HFFc6 (cell line): ENCODE measurements around the gene CIB4. TPM values are rescaled to one million over a fixed set of nuclear protein-coding genes. Genes with fewer than 3 reads are reported as not detected.

Experiments
- DNase-seq: peaks from one replicate; pipeline ENCODE4 v3.0.0-alpha.2; 2018
- H3K27ac Mint-ChIP-seq: 2 replicates; pipeline ENCODE4 v1.8.0; 2020; ENCODE audit warnings: mild to moderate bottlenecking, mixed read lengths
- H3K27me3 Mint-ChIP-seq: 2 replicates; pipeline ENCODE4 v1.8.0; 2021; ENCODE audit warnings: mild to moderate bottlenecking, moderate library complexity, mixed read lengths; ENCODE audit not compliant: insufficient read depth
- H3K36me3 Mint-ChIP-seq: 2 replicates; pipeline ENCODE4 v1.8.0; 2021; ENCODE audit warnings: low read depth, mixed read lengths
- H3K4me1 Mint-ChIP-seq: 2 replicates; pipeline ENCODE4 v1.8.0; 2020; ENCODE audit warnings: low read depth, mixed read lengths
- H3K4me3 Mint-ChIP-seq: 2 replicates; pipeline ENCODE4 v1.8.0; 2020; ENCODE audit warnings: mild to moderate bottlenecking, moderate library complexity, mixed read lengths
- H3K9me3 Mint-ChIP-seq: 2 replicates; pipeline ENCODE4 v1.8.0; 2020; ENCODE audit warnings: mild to moderate bottlenecking, mixed read lengths
- total RNA-seq, 6 experiments: library from RNA; stranded (reverse); fragmentation: NEBNext Ultra II Directional; extraction: Animal tissue kit (Norgen Biotek cat#: 25700); gene quantifications; 2 replicates in 1 of 6; 3 replicates in 5 of 6; pipeline ENCODE4 v1.2.3, GENCODE V29; 2021
- TF ChIP-seq, protein P1 (sequence below): fragments of 200-600 bp; sonication (generic); IDR thresholded peaks from 2 replicates; pipeline ENCODE4 v1.5.0; 2021; ENCODE audit warnings: antibody characterized with exemption, mild to moderate bottlenecking

Gene CIB4
- total RNA-seq, 6 experiments from 2014 or later, result not detected

DNA sequence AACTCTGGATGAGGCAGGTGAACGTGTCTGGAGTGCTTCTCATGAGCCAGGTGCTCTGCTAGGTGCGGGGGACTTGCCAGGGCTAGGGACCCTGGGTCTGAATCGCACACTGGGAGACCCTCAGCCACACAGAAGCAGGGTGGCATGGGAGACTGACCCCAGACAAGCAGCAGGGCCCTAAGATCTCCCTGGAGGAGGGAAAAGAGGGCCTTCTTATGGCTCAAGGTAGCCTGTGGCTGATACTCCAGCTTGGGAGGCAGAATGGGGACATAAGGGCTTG, 12.8 kb upstream of the CIB4 start:
- peaks cover 52% of the 10 kb centered on the region for H3K27me3 Mint-ChIP-seq
- H3K27ac Mint-ChIP-seq, result no peak overlapping the region
- H3K4me3 Mint-ChIP-seq, result no peak overlapping the region
- H3K4me1 Mint-ChIP-seq, result peaks cover 8% of the 10 kb centered on the region; the same call in 1 of the 2 replicates
- H3K36me3 Mint-ChIP-seq, result no peaks in the 10 kb centered on the region
- H3K9me3 Mint-ChIP-seq, result no peaks in the 10 kb centered on the region; the same call in 1 of the 2 replicates
- TF ChIP-seq, protein P1, sequence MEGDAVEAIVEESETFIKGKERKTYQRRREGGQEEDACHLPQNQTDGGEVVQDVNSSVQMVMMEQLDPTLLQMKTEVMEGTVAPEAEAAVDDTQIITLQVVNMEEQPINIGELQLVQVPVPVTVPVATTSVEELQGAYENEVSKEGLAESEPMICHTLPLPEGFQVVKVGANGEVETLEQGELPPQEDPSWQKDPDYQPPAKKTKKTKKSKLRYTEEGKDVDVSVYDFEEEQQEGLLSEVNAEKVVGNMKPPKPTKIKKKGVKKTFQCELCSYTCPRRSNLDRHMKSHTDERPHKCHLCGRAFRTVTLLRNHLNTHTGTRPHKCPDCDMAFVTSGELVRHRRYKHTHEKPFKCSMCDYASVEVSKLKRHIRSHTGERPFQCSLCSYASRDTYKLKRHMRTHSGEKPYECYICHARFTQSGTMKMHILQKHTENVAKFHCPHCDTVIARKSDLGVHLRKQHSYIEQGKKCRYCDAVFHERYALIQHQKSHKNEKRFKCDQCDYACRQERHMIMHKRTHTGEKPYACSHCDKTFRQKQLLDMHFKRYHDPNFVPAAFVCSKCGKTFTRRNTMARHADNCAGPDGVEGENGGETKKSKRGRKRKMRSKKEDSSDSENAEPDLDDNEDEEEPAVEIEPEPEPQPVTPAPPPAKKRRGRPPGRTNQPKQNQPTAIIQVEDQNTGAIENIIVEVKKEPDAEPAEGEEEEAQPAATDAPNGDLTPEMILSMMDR, result no peak
- DNase-seq, result no peak

DNA sequence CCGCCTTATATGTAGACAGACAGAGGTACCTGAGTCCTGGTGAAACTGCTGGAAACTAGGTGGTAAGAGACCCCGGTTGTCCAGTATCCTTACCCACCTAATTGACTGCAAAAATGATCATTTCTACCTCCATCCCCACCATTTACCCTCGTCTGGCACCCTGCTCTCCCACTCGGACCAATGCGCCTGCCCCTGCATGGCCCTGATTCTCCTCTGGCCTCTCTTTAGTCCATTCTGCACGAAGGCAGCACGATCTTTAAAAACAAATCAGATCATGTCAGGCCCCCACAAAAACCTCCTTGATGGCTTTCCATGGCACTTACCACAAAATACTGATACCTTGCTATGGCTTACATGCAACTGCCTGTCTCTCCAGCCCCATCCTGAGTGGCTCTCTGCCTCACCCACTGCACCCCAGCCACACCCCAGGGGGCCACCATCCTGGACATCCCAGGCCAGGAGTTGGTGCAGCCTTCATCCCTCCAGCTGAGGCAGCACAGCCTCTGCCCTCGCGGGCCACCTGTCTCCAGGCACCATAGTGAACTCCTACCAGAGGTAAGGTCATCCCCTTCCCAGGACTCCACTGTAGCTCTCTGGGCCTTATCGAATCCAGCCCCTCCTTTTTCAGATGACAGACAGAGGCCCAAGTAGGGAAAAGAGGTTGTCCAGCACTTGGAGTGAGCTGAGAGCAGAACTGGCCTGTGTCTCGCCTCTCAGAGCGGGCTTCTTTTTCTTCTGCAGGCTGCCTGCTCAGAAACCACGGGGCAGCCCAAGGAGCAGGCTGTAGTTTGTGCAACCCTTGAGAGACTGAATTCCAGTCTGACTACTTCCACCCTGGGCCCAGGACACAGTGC, 12.3 kb upstream of the CIB4 start:
- Mint-ChIP-seq H3K27me3 (peaks cover 55% of the 10 kb centered on the region), H3K9me3 (no peaks in the 10 kb centered on the region), H3K36me3 (no peaks in the 10 kb centered on the region), H3K4me3 (no peak overlapping the region), H3K27ac (no peak overlapping the region), H3K4me1 (peaks cover 8% of the 10 kb centered on the region; the same call in 1 of the 2 replicates)
- no peak for DNase-seq
- TF ChIP-seq, protein P1, result no peak

DNA sequence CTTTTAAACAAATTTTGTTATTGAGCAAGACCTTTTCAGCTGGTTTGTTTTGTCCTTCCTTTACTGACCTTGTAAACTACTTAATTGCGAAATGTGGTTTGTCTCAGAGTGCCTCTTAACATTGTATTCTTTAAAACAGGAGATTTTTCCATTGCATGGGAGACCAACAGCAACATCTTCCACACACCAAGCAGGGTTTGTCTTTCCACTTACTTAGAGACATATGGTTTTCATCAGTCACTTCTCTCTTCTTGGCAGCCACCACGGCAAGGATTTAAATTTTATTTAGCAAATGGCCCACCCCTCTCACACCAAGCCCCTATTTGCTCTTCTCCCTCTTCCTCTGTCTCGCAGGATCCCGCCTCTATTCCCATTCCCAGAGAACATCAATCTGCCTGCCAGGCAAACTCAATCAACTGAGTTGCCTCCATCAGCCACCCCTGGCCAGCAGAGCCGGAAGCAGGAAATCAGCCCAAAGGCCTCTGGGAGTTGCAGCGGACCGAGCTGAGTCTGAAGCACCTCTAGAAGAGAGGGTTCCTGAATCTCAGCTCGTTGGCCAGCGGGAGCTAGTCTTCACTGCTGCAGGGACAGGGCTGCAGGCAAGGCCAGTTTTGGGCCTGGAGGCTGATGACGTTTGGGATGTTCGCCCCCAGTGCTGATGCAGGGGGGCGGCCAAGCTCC, 11.3 kb upstream of the CIB4 start:
- H3K9me3 Mint-ChIP-seq, result no peaks in the 10 kb centered on the region
- no peak overlapping the region; the same call in 1 of the 2 replicates for H3K27ac Mint-ChIP-seq
- peak; percentile 23 for DNase-seq
- no peak overlapping the region; the same call in 1 of the 2 replicates for H3K4me3 Mint-ChIP-seq
- TF ChIP-seq, protein P1, result no peak
- peaks cover 8% of the 10 kb centered on the region; the same call in 1 of the 2 replicates for H3K4me1 Mint-ChIP-seq
- peaks cover 58% of the 10 kb centered on the region for H3K27me3 Mint-ChIP-seq
- no peaks in the 10 kb centered on the region for H3K36me3 Mint-ChIP-seq

DNA sequence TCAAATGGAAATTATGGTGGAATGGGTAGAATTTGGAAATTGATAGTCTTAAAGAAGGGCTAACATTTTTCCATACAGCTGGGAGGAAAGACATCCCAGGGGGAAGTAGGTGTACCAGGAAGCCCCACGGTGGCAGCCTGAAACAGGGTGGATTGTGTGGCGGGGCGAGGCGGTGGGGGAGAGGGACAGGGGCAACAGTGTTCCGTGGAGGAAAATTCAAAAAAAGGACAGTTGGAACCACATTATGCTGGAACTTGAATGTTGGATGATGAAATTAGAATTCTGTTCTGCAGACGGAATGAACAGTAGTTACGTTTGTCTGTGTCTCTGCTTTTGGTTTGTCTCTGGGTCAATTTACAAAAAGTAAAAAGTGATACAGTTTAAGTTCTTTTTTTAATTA, 10.6 kb upstream of the CIB4 start:
- peaks cover 8% of the 10 kb centered on the region; the same call in 1 of the 2 replicates for H3K4me1 Mint-ChIP-seq

DNA sequence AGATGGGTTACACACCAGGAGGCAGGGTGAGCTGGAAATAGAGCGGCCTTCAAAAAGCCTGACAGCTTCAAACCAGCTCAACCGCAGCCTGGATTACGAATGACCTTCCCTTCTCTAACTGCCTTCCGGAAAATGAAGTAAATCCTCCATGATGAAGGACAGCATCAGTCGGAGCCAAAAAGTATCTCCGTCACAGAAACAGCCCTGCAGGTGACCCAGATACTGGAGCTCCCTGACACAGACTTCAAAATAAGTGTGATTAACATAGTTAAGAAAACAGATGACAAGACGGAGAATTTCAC, 10.3 kb upstream of the CIB4 start:
- no peak overlapping the region; the same call in 1 of the 2 replicates for H3K4me3 Mint-ChIP-seq
- DNase-seq, result no peak
- H3K27ac Mint-ChIP-seq, result no peak overlapping the region
- peaks cover 51% of the 10 kb centered on the region for H3K27me3 Mint-ChIP-seq
- TF ChIP-seq, protein P1, result no peak
- peaks cover 8% of the 10 kb centered on the region; the same call in 1 of the 2 replicates for H3K4me1 Mint-ChIP-seq
- H3K36me3 Mint-ChIP-seq, result no peaks in the 10 kb centered on the region
- H3K9me3 Mint-ChIP-seq, result no peaks in the 10 kb centered on the region

More for the DNA sequence above, 10.6 kb upstream of the CIB4 start:
- no peaks in the 10 kb centered on the region for H3K9me3 Mint-ChIP-seq
- H3K27ac Mint-ChIP-seq, result no peak overlapping the region
- peaks cover 51% of the 10 kb centered on the region for H3K27me3 Mint-ChIP-seq
- TF ChIP-seq, protein P1, result no peak
- no peak for DNase-seq
- H3K36me3 Mint-ChIP-seq, result no peaks in the 10 kb centered on the region
- H3K4me3 Mint-ChIP-seq, result no peak overlapping the region; the same call in 1 of the 2 replicates
